WERI-Rb-1 (cell line): ENCODE data around the gene CCAR1.
A peak's percentile ranks its signal among the peaks of the same experiment; 100 is the strongest.
"Not testable (repeated sequence)": the region's sequence is repeated elsewhere in the genome, so short reads cannot be mapped to it uniquely, and the experiment has no call there.

Experiments
- DNase-seq: peaks from one replicate; pipeline ENCODE4 v3.0.0-alpha.2; 2020
- H3K27ac ChIP-seq: fragments of 250-450 bp; sonication (Bioruptor Pico); 2 replicates; pipeline ENCODE4 v1.5.1; 2020; ENCODE audit warnings: mild to moderate bottlenecking, moderate library complexity
- H3K27me3 ChIP-seq: fragments of 250-450 bp; sonication (Bioruptor Pico); 2 replicates; pipeline ENCODE4 v1.5.1; 2021; ENCODE audit warnings: mild to moderate bottlenecking, low read depth, moderate library complexity; ENCODE audit not compliant: insufficient read depth, severe bottlenecking
- H3K36me3 ChIP-seq: fragments of 250-450 bp; sonication (Bioruptor Pico); 2 replicates; pipeline ENCODE4 v1.5.1; 2020; ENCODE audit warnings: mild to moderate bottlenecking, moderate library complexity
- H3K4me3 ChIP-seq: 2 replicates; pipeline ENCODE4 v1.5.1; 2011; ENCODE audit warnings: low read depth, mild to moderate bottlenecking, control low read depth, low read length
- H3K9me3 ChIP-seq: fragments of 250-450 bp; sonication (Bioruptor Pico); 2 replicates; pipeline ENCODE4 v1.5.1; 2021; ENCODE audit warnings: mild to moderate bottlenecking, moderate library complexity; ENCODE audit not compliant: severe bottlenecking
- TF ChIP-seq, protein P1 (sequence below): IDR thresholded peaks from 2 replicates; pipeline ENCODE4 v1.5.1; 2011; ENCODE audit warnings: low read depth, mild to moderate bottlenecking, control low read depth, inconsistent platforms, low read length

The CCAR1 gene

DNA sequence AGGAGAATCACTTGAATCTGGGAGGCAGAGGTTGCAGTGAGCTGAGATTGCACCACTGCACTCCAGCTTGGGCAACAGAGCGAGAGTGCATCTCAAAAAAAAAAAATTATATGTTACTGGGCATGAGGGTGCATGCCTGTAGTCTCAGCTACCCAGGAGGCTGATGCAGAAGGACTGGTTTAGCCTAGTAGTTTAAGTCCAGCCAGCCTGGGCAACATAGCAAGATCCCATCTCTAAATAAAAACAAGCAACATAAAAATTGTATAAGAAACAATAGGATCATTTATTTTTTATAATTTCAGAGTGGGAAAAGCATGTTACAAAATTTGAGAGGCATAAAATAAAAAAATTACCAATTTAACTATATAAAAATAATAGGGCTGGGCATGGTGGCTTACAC, 15.5 kb upstream of the CCAR1 start:
- H3K4me3 ChIP-seq, result no peak overlapping the region
- no peaks in the 10 kb centered on the region for H3K27me3 ChIP-seq
- H3K27ac ChIP-seq, result no peak overlapping the region
- TF ChIP-seq, protein P1, sequence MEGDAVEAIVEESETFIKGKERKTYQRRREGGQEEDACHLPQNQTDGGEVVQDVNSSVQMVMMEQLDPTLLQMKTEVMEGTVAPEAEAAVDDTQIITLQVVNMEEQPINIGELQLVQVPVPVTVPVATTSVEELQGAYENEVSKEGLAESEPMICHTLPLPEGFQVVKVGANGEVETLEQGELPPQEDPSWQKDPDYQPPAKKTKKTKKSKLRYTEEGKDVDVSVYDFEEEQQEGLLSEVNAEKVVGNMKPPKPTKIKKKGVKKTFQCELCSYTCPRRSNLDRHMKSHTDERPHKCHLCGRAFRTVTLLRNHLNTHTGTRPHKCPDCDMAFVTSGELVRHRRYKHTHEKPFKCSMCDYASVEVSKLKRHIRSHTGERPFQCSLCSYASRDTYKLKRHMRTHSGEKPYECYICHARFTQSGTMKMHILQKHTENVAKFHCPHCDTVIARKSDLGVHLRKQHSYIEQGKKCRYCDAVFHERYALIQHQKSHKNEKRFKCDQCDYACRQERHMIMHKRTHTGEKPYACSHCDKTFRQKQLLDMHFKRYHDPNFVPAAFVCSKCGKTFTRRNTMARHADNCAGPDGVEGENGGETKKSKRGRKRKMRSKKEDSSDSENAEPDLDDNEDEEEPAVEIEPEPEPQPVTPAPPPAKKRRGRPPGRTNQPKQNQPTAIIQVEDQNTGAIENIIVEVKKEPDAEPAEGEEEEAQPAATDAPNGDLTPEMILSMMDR, result no peak
- DNase-seq, result no peak
- H3K36me3 ChIP-seq, result no peaks in the 10 kb centered on the region
- H3K9me3 ChIP-seq, result no peaks in the 10 kb centered on the region

DNA sequence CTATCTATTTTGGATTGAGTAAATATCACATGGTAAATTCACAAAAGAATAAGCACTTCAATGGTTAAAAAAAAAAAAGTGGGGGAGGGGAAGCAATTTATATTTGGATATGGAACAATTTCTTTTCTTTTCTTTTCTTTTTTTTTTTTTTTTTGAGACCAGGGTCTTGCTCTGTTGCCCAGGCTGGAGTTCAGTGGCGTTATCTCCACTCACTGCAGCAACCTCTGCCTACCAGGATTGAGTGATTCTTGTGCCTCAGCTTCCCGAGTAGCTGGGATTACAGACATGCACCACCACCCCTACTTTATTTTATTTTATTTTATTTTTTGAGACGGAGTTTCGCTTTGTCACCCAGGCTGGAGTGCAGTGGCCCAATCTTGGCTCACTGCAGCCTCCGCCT, 12.1 kb upstream of the CCAR1 start:
- not testable (repeated sequence) for H3K36me3 ChIP-seq, H3K9me3 ChIP-seq, H3K27me3 ChIP-seq, DNase-seq, H3K27ac ChIP-seq, H3K4me3 ChIP-seq

DNA sequence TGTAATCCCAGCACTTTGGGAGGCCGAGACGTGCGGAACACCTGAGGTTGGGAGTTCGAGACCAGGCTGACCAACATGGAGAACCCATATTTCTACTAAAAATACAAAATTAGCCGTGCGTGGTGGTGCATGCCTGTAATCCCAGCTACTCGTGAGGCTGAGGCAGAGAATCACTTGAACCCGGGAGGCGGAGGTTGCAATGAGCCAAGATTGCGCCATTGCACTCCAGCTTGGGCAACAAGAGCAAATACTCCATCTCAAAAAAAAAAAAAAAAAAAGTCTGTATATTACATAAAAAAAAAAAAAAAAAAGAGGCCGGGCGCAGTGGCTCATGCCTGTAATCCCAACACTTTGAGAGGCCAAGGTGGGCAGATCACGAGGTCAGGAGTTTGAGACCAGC, 8.0 kb upstream of the CCAR1 start:
- DNase-seq, H3K27ac ChIP-seq, H3K36me3 ChIP-seq, H3K9me3 ChIP-seq, H3K27me3 ChIP-seq, H3K4me3 ChIP-seq: not testable (repeated sequence)

DNA sequence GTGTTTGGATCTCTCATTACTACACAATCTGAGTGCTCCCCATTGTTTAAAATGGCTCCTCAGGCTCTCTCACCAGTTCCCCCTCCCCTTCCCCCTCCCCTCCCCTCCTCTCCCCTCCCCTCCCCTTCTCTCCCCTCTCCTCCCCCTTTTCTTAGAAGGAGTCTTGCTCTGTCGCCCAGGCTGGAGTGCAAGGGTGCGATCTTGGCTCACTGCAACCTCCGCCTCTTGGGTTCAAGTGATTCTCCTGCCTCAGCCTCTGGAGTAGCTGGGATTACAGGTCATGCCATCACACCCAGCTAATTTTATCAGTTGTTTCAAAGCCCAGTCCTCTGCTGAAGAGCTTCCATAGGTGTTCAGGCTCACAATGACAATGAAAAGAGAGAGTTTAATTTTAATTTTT, 3.6 kb upstream of the CCAR1 start:
- no peaks in the 10 kb centered on the region for H3K27me3 ChIP-seq
- DNase-seq, result no peak
- no peak overlapping the region for H3K4me3 ChIP-seq
- TF ChIP-seq, protein P1, result no peak
- H3K27ac ChIP-seq, result no peak overlapping the region
- peaks cover 9% of the 10 kb centered on the region for H3K36me3 ChIP-seq
- no peaks in the 10 kb centered on the region for H3K9me3 ChIP-seq

DNA sequence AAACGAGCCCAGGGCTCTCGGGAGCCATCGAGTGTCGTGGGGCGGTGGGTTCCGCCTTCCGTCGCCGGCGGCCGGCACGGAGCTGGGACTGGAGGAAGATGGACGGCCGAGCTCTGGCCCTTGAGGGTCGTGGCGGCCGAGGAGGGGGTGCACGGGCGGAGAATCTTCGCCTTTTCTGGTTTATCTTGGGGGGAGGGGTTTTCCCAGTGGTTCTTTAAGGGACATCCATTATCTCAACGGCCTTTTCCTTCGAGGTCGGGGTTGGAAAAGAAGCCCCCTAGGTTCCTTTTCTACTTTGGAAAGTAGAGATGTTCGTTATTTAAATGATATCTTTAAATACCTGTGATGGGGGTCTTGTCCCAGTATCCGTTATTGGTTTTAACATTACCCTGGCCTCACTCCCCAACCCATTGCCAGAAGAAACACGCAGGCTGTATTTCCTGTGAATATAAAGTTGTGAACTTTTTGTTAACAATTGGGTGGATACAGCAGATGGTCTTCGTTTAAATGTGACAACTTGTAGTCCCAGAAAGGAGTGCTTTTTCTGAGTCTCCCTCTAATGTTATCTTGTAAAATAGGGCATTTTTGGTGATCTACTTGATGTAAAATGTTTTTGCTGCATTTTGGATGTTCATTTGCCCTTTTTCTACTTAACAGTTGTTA, 765 bp downstream of the CCAR1 start:
- Histone ChIP-seq H3K27me3 (no peaks in the 10 kb centered on the region), H3K36me3 (peaks cover 50% of the 10 kb centered on the region), H3K4me3 (peak overlapping the region; percentile 74), H3K9me3 (no peaks in the 10 kb centered on the region), H3K27ac (peak overlapping the region; percentile 100)
- TF ChIP-seq, protein P1, result no peak
- DNase-seq, result no peak

DNA sequence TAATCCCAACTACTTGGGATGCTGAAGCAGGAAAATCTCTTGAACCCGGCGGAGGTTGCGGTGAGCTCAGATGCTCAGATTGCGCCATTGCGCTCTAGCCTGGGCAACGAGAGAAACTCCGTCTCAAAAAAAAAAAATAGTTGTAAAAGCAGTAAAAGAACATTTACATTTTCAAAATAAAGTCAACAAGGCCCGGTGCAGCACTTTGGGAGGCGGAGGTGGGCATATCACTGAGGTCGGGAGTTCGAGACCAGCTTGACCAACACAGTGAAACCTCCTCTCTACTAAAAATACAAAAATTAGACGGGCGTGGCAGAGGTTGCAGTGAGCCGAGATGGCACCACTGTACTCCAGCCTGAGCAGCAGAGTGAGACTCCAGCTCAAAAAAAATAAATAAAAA, 4.0 kb downstream of the CCAR1 start:
- Histone ChIP-seq H3K4me3 (no peak overlapping the region), H3K27me3 (no peaks in the 10 kb centered on the region), H3K9me3 (no peaks in the 10 kb centered on the region), H3K27ac (no peak overlapping the region; the same call in 1 of the 2 replicates), H3K36me3 (peaks cover 81% of the 10 kb centered on the region)
- no peak for DNase-seq
- TF ChIP-seq, protein P1, result no peak

DNA sequence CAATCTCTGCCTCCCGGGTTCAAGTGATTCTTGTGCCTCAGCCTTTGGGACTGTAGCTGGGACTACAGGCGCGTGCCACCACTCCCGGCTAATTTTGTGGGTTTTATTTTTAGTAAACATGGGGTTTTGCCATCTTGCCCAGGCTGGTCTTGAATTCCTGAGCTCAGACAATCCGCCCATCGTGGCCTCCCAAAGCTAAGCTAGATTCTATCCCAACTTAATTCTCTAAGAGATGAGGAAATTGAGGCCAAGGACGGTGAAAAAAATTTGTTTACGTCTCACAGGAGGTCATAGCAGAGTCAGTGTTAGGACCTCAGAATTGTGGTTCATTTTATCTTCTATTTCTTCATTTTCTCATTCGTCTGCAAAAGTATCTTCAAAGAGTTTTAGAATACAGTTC, 6.1 kb downstream of the CCAR1 start:
- Histone ChIP-seq H3K27me3 (no peaks in the 10 kb centered on the region), H3K9me3 (no peaks in the 10 kb centered on the region), H3K4me3 (no peak overlapping the region), H3K27ac (no peak overlapping the region), H3K36me3 (peaks cover 93% of the 10 kb centered on the region)
- TF ChIP-seq, protein P1, result no peak
- DNase-seq, result no peak
